Measurements from ENCODE around the gene ERG.

DNA sequence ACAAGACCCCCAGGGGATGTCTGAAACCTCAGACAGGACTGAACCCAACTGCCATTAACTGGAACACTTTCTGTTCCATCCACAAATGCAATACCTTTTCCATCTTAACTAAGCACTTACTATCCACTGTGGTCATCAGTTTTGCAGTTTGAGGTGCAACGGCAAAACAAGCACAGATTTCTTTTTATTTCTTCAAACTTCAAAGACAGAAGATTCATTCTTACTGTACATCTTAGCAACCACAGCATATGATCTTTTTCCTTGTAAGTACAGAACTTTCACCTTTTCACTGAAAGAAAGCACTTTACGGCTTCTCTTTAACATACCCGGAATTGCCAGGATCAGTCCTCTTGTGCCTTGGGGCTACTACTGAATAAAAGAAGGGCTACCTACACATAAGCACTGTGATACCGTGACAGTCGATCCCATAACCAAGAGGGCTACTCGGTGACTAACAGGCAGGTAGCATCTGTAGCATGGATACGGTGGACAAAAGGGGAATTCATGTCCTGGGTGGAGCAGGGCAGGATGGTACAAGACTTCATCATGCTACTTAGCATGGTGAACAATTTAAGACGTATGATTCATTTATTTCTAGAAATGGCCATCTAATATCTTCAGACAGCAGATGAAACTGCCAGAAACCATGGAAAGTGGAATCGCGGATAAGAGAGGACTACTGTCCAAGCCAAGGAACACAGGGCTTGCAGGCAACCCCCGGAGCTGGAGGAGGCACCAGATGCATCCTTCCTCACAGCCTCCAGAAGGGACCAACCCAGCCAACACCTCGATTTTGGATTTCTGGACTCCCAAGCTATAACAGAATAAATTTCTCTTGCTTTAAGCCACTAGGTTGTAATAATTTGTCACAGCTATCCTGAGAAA is 18.4 kb downstream of the ERG start:
- TF ChIP-seq CTCF (IDR thresholded peaks at IDR 0.05), result no peak
- no peak for TF ChIP-seq POLR2A (IDR thresholded peaks at IDR 0.05)

Data from heart left ventricle (tissue), 13 donors.